AG09309 (cell line): ENCODE results near the gene KRT14.
"Not testable (repeated sequence)": the region's sequence is repeated elsewhere in the genome, so short reads cannot be mapped to it uniquely, and the experiment has no call there.

Experiments
- DNase-seq: peaks from one replicate; pipeline ENCODE4 v3.0.0-alpha.2; 2010; ENCODE audit warnings: low read depth
- H3K4me3 ChIP-seq: 2 replicates; pipeline ENCODE4 v1.5.1; 2011; ENCODE audit warnings: mild to moderate bottlenecking, low read depth, low read length, moderate library complexity; ENCODE audit not compliant: control insufficient read depth
- TF ChIP-seq, protein P1 (sequence below): IDR thresholded peaks from 2 replicates; pipeline ENCODE4 v1.5.1; 2011; ENCODE audit warnings: mild to moderate bottlenecking, low read depth, low read length, inconsistent platforms; ENCODE audit not compliant: insufficient read depth, control insufficient read depth; ENCODE audit errors: missing control alignments

Gene KRT14

DNA sequence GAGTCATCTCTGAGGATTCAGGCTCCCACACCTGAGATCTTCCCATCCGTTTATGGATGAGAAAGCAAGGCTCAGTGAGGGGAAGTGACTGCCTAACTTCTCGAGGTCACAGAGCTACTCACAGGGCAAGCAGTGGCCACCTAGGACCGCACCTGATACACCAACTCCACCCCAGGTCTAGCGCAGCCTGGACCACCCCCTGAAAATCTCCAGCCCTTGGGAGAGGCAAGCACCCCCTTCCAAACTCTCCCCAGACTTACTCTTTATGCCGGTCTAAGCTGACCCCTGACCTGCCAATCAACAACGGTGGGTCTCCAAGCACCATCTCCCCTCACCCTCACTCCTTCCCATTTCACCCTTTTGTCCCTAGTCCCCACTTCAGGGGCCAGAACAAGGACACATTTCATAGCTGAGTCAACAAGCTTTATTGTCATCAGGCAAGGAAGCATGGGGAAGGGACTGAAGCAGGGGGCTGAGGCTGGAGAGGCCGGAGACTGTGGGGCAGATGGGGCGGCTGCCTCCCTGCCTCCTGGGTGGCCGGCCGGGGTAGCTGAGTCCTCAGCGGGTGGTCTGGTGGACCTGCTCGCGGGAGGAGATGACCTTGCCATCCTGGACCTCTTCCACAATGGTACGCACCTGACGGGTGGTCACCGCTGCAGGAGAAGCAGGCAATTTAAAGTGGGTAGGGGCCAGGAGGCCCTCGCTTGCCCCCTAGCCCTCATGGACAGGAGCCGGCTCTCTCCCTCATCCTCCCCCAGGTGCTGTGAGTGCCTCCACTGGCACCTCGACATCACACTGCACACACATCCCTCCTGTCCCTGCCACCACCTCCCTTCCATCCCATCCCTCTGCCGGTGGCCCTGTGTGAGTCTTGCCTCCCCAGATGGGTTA, 32.6 kb upstream of the KRT14 start:
- DNase-seq, result no peak
- TF ChIP-seq, protein P1, sequence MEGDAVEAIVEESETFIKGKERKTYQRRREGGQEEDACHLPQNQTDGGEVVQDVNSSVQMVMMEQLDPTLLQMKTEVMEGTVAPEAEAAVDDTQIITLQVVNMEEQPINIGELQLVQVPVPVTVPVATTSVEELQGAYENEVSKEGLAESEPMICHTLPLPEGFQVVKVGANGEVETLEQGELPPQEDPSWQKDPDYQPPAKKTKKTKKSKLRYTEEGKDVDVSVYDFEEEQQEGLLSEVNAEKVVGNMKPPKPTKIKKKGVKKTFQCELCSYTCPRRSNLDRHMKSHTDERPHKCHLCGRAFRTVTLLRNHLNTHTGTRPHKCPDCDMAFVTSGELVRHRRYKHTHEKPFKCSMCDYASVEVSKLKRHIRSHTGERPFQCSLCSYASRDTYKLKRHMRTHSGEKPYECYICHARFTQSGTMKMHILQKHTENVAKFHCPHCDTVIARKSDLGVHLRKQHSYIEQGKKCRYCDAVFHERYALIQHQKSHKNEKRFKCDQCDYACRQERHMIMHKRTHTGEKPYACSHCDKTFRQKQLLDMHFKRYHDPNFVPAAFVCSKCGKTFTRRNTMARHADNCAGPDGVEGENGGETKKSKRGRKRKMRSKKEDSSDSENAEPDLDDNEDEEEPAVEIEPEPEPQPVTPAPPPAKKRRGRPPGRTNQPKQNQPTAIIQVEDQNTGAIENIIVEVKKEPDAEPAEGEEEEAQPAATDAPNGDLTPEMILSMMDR, result no peak

DNA sequence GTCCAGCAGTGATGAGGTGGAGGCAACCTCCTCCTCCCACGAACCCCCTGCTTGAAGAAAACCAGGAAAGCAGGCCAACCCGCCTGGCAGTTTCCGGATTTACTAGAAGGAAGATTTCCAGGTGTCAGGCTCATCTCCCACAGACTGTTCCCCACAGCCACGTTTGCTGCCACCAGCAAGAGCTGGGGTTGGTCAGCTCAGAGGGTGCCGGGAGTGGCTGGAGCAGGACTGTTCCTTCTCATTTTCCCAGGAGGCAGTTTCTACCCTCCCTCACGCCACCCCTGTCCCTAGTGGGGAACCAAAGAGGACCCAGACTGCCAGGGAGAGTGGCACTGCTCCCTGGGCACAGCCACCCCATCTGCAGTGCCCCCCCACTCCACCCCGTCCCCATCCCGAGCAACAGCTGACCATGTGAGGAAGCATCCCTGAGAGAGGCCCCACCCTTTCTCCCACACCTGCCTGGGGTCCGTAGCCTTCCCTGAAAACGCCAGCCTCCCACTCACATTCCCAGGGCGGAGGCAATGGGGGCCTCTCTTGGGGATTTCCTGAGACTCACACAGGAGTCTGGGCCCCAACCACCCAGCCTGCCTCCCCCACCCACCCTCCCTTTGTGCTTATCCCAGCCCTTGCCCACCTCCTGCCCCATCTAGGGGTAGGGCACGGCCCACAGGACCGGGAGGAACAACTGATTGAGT, 31.8 kb upstream of the KRT14 start:
- no peak overlapping the region for H3K4me3 ChIP-seq
- TF ChIP-seq, protein P1, result no peak
- no peak for DNase-seq

More for the DNA sequence above, 32.6 kb upstream of the KRT14 start:
- H3K4me3 ChIP-seq, result no peak overlapping the region

DNA sequence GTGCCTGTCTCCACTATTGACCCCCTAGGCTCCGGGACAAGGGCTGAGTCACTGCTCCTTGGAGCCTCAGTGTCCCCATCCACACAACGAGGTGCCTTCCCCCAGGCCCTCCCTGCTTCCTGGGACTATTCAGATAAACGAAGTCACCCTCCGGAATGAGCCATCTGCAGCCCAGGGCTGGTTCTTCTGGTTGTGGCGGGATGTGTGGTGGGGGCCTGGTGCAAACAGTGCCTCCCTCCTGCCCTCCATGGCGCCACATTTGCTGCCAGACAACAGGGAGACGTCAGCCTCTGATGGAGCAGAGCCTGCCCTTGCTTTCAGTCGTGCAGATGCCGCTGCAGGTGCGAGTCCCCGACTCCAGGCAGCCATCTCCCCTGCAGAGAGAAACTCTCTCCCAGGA, 31.0 kb upstream of the KRT14 start:
- no peak overlapping the region for H3K4me3 ChIP-seq
- no peak for DNase-seq
- TF ChIP-seq, protein P1, result no peak

DNA sequence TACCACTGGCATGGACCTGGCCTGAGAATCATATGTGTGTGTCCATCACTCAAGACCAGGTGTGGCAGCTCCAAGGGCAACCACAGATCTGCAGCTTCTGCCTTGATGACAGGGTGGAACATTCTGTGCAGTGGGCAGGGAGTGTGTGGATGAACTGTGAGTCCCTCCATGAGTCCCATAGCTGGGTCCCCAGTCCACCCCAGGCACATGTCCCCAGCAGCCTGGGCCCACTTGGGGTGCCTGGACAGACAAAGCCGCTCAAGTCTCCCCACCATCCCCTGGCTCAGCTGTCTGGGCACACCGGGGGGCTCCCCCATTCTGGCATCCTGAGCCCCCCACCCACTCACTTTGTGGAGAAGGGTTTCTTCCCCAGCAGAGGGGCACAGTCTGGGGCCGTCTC, 30.4 kb upstream of the KRT14 start:
- TF ChIP-seq, protein P1, result no peak
- no peak for DNase-seq
- no peak overlapping the region for H3K4me3 ChIP-seq

GRCh38 chr17:41616486-41616885, 29.8 kb upstream of the KRT14 start:
- not testable (repeated sequence) for DNase-seq, H3K4me3 ChIP-seq

GRCh38 chr17:41615454-41615853, 28.8 kb upstream of the KRT14 start:
- TF ChIP-seq, protein P1, result no peak
- no peak overlapping the region for H3K4me3 ChIP-seq
- no peak for DNase-seq

DNA sequence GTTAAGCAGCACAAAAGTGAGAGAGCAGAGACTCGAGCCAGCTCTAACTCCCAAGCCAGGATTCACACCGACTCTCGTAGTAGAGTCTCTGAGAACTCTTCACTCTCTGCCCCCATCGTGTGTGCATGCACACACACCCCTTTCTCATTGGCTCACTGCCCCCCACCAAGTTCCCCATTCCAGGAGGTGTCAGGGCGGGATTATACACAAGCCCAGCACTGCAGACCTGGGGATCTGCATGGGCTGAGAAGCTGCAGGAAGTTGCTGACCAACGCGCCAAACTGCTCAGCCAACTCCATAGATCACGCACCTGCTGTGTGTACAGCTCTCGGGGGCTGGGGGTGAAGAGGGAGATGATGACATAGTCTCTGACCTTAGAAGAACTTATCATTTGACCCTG, 28.1 kb upstream of the KRT14 start:
- H3K4me3 ChIP-seq, DNase-seq: not testable (repeated sequence)
